HG03097 (cell line): ENCODE data around the gene PLPP4.

ENCODE experiments used
- ATAC-seq: cut with Tn5 transposase; IDR thresholded peaks from one replicate; pipeline ENCODE4 v1.9.1; 2021; ENCODE audit not compliant: unreplicated experiment, low FRiP score

The PLPP4 gene

DNA sequence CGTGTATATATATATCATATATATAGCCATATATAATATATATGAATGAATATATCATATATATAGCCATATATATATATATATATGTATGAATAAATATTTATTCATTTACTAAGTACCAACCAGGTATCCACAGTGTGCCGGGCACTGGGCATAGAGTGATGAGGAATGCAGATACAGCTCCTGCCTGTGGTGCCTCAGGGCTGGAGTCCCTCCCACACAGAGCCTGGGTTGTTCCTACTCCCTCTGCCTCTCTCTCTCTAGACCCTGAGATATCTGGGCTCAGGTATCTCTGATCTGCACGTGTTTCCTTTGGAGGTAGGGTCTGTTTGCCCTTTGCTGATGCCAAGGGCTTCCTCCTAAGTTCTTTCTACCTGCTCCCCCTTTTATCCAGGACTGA, 1.4 kb upstream of the PLPP4 start:
- no peak for ATAC-seq

DNA sequence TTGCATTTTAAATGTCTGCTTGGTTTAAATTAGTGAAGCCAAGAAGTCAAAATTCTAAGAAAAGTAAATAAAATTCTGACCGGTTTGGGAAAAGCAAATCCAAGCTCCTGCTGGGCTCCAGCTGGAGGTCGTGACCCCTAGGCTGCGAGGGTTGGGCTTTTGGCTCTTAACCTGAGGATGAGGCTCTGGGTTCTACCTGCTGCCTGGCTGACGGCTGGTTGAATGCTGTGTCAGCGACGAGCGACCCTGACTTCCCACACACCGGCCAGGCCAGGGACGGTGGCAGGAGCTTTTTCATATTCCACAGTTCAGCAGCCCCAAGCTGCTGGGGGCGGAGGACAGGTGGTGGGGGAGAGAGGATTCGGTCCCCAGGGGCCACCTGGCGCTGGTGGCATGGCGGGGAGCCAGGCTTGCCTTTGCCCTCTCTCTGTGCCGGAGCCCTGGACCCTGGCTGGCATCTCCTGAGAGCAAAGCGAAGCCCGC, 843 bp upstream of the PLPP4 start:
- no peak for ATAC-seq

DNA sequence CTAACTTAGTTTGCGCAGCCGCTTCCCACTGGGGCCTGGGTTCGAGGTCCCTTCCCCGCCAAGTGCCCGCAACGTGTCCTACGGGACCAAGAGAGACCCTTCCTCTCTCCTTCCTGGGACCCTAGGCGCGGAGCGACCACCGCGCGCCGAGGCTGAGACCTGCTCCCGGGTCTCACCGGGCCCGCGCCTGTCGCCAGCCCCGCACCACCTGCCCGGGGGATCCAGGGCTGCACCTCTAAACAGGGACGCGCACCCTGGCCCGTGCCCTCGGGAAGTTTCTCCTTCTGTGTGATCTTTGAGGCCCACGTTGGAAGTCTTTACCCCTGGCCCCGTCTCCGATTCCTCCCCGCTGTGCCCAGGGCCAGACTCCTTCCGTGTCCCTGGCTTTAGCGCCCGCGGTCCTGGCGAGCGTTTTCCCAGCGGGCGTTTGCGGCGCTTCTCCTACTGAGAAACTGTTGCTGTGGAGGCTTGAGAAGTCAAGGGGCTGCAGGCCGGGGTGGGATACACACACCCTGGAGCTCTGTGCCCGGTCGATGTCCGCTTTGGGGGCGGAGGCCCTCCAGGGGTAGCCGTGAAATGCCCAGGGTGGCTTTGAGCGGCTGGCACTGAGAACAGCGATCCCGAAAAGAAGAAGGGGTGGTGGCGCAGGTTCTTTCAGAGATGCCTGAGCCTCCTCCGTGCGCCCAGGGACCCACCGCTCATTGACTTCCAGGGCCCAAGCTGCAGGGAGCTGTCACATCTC, 575 bp downstream of the PLPP4 start:
- no peak for ATAC-seq

DNA sequence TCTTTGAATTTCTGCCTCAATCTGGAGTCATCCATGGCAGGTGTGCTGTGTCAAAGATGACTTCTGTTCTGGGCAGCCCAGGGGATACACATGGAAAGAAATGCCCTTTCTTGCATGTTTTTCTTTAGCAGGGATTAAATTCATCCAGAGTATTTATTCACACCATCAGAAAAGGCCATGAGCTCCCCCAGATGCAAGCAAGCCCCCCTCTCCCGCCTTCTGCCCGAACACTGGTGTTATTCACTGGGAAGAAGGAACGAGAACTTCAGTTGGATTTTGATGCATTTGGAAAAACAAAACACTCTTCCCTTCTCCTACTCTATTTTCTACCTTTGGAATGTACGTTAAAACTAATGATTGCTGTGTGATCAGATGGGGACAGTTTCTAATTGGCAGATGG, 1.4 kb downstream of the PLPP4 start:
- no peak for ATAC-seq

DNA sequence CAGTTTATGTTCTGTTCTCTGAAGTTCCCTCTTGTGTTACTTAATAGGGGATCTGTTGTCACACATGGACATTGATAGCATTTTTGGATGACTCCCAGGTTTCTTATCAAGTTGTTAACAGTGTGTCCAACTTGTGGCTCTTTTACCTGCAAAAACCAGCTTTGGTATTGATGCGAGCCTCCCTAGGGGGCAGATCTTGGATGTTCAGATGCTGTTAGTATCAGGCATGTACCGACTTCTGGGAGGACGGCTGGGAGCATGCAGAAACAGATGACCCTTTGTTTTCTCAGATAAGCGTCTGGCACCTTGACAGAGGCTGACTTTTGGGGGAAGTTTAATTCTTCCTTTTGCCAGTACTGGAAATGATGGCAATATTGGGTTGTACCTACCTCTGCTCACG, 2.2 kb downstream of the PLPP4 start:
- ATAC-seq: no peak

DNA sequence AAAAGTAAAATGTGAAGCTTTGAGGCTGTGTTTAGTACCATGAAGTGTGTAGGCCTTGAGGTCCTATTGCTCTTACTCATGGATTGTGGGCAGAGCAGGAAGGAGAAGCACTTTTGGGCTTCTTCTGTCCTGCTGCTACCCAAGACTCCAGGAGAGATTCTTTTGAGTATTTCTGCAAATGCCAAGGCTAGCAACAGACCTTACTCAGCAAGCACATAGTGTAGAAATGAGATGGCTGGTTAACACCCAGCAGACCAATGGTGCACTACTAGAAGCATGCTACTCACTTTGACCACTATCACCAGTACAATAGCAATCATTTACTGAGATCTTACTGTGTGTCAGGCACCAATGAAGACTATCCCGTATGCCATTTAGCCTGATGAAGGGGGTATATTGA, 3.2 kb downstream of the PLPP4 start:
- ATAC-seq: no peak

DNA sequence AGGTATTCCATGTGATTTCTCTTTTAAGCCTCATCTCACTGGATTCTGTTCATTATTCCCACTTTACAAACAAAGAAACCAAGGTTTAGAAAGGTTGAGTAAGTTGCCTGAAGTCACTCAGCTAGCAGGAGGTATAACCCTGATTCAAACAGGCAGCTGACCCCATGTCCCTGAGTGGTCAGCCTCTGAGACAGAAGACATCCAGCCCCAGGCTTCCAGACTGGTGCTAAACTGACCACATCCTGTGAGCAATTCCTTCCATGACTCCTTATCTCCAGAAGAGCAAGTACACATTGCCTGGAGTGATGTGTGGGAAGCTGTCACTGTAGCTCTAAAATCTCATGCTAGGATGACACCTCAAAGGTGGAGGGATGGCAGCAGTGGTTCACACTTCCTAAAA, 3.7 kb downstream of the PLPP4 start:
- ATAC-seq: no peak

DNA sequence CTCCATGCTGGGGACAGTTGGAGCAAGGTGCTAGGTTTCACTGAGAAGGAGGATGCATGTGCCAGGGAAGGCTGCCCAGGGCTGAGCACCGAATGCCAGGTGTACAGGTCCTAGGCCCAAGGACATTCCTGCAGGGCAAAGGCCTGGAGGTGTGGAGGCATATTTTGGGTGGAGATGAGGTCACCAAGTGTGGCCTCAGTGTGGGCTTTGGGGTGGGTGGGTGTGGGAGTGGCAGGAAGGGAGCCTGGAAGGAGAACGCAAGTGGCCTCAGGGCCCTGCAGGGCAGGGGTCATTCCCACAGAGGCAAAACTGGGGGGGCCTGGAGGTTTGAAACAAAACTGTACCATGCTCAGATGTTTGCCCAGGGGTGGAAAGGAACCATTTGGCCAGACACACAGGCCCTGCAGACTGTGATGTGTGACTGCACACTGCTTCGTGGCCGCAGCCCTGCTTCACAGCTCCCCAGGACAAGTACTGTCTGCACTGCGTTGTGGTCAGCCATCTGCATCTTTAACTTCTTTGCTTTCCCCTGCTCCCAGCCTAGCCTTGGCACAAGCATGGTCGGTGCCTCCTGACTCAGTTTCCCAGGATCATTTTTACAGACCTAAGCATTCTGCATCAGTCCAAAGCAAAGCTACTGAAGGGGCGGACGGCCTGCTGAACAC, 5.1 kb downstream of the PLPP4 start:
- ATAC-seq: no peak

DNA sequence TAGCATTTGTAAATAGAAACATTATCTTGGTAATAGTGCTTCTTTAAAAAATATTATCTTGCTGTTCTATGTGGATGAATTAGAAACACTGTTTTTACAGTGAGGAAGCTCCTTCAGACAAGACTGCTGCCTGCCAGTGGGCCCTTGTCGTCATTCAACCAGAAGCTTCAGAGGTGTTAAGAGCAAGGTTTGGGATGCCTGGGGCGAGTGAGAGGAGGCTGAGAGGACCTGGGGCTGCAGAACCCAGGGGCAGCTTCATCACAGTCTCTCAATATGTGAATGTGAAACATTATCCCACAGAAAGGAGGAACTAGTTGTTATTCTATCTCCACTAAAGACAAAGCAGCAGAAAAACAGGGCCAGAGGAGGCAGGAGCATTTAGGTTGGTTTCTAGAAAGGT, 8.1 kb downstream of the PLPP4 start:
- no peak for ATAC-seq

DNA sequence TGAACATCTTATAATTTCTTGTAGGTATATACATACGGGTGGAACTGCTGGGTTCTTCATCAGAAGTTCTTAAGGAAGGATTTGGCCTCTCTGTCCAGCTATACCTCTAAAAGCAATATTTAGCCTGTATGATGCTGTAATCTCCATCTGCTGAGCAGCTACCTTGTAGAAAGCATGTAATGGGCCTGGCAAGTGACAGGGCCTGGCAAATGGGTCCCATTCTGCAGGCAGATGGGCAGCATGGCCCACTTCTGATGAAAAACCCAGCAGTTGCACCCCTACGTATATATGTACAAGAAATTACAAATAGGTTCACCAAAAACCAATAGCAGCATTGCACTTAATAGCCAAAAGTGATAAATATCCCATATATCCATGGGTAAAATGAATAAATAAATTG, 9.0 kb downstream of the PLPP4 start:
- no peak for ATAC-seq

DNA sequence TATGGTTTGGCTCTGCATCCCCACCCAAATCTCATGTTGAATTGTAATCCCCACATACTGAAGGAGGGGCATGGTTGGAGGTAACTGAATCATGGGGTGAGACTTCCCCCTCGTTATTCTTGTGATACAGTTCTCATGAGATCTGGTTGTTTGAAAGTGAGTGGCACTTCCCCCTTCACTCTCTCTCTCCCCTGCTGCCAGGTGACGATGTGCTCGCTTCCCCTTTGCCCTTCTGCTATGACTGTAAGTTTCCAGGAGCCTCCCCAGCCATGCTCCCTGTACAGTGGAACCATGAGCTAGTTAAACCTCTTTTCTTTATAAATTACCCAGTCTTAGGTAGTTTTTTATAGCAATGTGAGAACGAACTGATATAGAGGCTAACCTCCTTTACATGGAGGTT, 16.6 kb downstream of the PLPP4 start:
- no peak for ATAC-seq

DNA sequence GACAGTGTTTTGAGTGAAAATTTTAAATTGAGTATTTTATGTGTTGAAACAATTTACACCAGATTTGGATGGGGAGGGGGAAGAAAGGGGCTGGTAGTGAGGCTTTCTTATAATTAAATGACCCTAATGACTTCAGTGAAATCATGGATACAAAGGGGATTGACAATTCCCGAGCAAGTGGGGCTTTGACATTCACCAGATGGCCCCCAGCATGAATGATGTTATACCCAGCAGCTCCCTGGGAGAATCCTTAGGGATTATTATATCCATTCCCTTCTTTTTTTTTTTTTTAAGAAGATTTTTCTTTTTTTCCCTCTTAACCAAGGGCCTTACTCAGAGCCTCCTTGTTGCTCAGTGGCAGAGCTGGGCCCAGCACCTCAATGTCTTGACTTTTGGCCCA, 17.9 kb downstream of the PLPP4 start:
- no peak for ATAC-seq

DNA sequence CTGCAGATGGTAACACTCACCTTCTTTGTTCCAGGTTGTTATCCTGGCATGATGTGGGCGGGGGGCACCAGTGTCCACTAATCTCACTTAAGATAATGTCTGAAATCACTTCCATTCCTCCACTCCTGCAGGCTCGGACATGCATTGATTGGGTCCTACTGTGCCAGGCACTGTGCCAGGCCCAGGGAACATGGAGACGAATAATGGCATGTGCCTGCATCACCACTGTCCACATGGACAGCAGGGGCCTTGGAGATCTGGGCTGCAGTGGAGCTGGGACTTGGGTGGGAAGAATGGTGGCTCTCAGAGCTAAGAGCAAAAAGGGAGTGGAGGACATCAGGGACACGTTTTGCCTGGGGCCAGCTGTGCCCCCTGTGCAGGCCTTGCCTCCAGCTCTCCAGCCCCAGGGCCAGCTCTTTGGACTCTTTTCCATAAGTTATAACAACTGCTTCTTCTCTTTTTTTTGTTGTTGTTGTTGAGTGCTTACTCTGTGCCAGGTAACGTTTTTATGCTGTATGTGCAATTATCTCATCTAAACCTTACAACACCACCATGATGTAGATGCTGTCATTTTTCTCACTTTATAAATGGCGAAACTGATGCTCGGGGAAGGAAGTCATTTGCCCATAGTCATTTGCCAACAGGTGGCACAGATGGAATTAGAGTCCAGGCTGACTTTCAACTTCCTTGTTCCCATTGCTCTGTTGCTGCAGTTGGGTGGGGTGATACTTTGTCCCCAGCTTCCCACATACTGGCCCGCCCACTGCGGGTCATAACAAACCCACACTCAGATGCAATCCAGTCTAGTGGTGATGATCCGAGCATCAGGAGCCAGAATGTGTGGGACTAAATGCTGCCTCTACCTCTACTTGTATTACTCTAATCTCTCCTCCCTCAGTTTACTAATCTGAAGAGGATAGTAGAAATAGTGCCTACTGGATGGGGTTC, 19.1 kb downstream of the PLPP4 start:
- ATAC-seq: no peak

DNA sequence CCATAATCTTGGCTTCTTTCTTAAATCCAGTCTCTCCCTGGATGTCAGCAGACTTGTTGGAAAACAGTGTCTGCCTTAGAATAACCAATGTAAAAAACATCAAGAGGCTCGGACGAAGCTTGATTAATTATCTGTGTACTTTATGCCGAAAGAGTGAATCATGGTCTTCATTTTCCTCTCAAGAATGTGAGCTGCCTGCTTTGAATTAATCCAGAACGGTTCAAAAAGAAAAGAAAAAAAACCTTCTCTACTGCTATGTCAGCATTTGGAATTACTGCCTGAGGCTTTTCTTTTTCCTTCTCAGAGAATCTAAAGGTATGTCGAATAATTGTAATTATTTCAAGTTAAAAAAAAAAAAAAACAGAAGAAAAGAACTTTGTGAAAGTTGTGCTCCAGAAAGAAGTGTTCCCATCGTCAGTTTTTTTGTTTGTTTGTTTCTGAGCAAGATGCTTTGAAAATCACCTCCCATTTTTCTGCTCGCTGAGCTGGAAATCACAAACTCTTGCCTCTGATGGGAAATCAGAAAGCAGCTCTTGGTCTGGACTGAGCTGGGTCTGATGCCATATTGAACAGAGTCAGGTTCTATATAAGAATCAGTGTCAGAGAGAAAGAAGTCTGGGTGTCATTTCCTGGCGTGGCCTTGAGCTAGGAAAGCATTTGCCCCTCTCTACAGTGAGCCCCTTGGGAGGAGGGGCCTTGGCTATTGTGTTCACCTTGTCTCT, 20.2 kb downstream of the PLPP4 start:
- ATAC-seq: no peak

DNA sequence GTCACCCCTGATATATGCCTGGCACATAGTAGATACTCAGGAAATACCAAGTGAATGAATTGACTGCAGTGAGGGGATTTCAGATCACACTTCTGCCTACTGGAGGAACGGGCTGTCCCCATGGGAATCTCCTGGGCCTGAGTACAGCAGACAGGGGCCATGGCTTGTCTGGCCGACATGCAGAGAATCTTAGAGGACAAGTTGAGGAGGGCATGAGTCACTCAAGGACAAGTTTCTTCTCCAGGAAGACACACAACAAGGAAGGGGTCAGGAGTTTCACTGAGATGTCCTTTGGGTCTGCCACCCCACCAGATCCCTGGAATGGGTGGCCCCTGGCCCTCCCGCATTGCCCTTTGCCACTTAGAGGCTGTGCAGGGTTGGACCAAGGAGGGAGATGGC, 20.7 kb downstream of the PLPP4 start:
- ATAC-seq: no peak

DNA sequence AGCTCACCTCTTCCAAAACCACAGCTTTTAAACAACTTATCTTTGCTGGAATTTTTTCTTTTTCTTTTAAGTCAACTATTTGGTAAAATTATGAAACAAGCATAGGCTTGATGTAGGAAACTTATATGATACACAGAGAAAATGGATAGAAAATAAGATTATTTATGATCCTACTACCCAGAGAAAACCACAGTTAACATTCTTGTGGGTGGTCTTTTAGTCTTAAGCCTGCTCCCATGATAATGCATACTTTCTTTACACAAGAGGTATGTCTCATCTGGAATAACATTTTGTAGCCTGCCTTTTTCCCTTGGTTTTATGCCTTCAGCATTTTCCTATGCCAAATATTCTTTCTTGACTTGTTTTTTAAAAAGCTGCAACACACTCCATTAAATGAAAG, 21.4 kb downstream of the PLPP4 start:
- ATAC-seq: no peak

DNA sequence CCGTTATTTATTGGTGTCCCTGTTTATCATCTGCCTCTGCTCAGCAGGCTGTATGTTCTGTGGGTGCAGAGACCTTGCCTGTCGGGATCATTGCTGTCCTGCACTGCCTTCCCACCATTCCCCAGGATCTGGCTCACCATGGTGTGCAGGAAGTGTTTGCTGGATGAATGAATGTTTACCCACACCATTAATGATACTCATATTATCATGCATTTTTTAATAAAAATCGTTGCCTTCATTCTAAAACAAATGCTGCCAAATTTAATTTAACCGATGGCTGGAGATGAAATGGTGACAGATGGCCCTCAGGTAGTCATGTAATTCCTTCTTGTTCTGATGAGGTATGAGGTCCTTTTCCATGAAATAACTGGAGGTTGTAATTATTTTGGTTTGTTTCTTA, 22.5 kb downstream of the PLPP4 start:
- no peak for ATAC-seq

DNA sequence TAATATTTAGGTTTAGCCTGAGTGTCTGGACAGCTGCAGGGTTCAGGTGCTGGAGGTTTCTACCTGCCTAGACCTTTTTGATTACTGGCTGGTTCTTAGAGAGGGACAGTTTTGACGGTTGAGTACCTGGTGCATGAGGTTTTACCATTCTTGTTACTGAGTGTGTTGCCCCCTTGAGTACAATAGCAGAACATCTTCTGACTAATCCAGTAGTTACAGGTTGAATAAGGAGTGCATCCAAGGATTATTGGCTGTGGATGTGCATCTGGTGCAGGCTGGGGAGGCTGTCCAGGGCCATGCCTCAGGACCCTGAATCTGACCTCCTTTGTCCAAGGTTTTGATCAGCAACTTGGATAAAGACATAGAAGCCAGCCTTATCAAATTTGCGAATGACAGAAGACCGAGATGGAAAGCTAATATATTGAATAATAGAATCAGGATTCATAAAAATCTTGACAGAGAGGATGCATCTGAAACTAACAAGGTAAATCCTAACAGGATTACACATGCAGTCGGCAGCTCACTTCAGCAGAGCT, 23.1 kb downstream of the PLPP4 start:
- no peak for ATAC-seq

DNA sequence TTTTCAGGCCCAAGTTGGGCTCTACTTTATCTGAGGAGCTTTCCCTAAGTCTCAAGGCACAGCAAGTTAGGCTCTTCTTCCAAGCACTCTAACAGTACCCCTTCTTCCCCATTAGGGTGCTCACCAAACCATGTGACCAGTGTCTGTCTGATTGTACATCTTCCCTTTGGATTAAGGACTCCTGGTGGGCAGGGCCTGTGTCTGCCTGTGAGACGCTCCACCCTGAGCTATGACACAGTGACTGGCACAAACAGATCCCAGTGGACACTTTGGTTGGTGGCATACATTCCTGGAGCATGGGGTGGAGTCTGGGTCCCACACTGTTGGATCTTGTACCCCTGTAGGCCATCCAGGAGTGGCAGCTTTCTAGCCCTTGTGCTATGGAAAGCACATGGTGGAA, 23.8 kb downstream of the PLPP4 start:
- no peak for ATAC-seq

DNA sequence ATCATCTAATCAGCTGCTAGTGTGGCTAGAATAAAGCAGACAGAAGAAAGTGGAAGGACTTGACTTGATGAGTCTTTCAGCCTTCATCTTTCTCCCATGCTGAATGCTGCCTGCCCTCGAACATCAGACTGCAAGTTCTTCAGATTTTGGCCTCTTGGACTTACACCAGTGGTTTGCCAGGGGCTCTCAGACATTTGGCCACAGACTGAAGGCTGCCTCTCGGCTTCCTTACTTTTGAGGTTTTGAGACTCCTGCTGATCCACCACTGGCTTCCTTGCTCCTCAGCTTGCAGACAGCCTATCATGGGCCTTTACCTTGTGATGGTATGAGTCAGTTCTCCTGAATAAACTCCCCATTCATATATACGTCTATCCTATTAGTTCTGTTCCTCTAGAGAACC, 26.0 kb downstream of the PLPP4 start:
- no peak for ATAC-seq
